SU-DHL-6 (cell line): Measurements from ENCODE around the gene PACS1.

ENCODE experiments used
- H2AFZ ChIP-seq: fragments of 200-600 bp; sonication (generic); 2 replicates; pipeline ENCODE4 v1.6.1; 2014; ENCODE audit warnings: low read depth, mild to moderate bottlenecking, moderate library complexity, mixed read lengths, antibody characterized with exemption, low read length; ENCODE audit not compliant: severe bottlenecking
- H3F3A ChIP-seq: fragments of 200-600 bp; shearing (Covaris generic); 2 replicates; pipeline ENCODE4 v1.6.0; 2016; ENCODE audit warnings: antibody characterized with exemption, mild to moderate bottlenecking; ENCODE audit not compliant: insufficient read depth
- H3K27ac ChIP-seq: fragments of 200-600 bp; sonication (generic); 2 replicates; pipeline ENCODE4 v1.5.1; 2016; ENCODE audit warnings: low read depth, mild to moderate bottlenecking, low read length, moderate library complexity, mixed read lengths
- H3K27me3 ChIP-seq: fragments of 200-600 bp; sonication (generic), shearing (Covaris generic); 2 replicates; pipeline ENCODE4 v1.6.0; 2014; ENCODE audit warnings: mild to moderate bottlenecking, low read length
- H3K36me3 ChIP-seq: fragments of 200-600 bp; sonication (generic); 2 replicates; pipeline ENCODE4 v1.6.1; 2014; ENCODE audit warnings: mild to moderate bottlenecking, low read length, mixed read lengths
- H3K4me2 ChIP-seq: fragments of 300-600, 200-600 bp; shearing (Covaris generic), sonication (generic); 2 replicates; pipeline ENCODE4 v1.6.0; 2014; ENCODE audit warnings: low read length, low read depth, mild to moderate bottlenecking; ENCODE audit not compliant: poor library complexity, severe bottlenecking
- H3K4me3 ChIP-seq: fragments of 200-600 bp; sonication (generic); 2 replicates; pipeline ENCODE4 v1.5.1; 2014; ENCODE audit warnings: antibody characterized with exemption, low read length, mild to moderate bottlenecking, mixed read lengths; ENCODE audit not compliant: insufficient read depth, poor library complexity, severe bottlenecking
- H3K79me2 ChIP-seq: fragments of 200-600 bp; sonication (generic); 2 replicates; pipeline ENCODE4 v1.6.1; 2014; ENCODE audit warnings: mild to moderate bottlenecking, low read length, moderate library complexity; ENCODE audit not compliant: insufficient read depth
- H3K9ac ChIP-seq: fragments of 200-600 bp; sonication (generic); 2 replicates; pipeline ENCODE4 v1.7.0; 2014; ENCODE audit warnings: mild to moderate bottlenecking, low read length
- H3K9me2 ChIP-seq: fragments of 200-600 bp; sonication (generic); replicated peaks from 2 replicates; pipeline ENCODE4 v1.6.1; 2014; ENCODE audit warnings: low read length; ENCODE audit not compliant: insufficient read depth
- H3K9me3 ChIP-seq: fragments of 200-600 bp; sonication (generic); 2 replicates; pipeline ENCODE4 v1.6.1; 2014; ENCODE audit warnings: low read length, mixed read lengths; ENCODE audit not compliant: insufficient read depth
- H4K20me1 ChIP-seq: fragments of 200-600 bp; sonication (generic); 2 replicates; pipeline ENCODE4 v1.6.1; 2014; ENCODE audit warnings: low read depth, mild to moderate bottlenecking, antibody characterized with exemption, low read length, moderate library complexity, mixed read lengths
- EZH2phosphoT487 ChIP-seq: fragments of 200-600 bp; sonication (generic), shearing (Covaris generic); conservative IDR thresholded peaks from 2 replicates; pipeline ENCODE4 v1.6.1; 2018; ENCODE audit warnings: mild to moderate bottlenecking, antibody characterized with exemption, low read length, moderate library complexity, mixed read lengths
- TF ChIP-seq, protein P1 (sequence below): fragments of 200-600 bp; sonication (generic); IDR thresholded peaks from one replicate; pipeline ENCODE4 v1.5.1; 2017; ENCODE audit warnings: antibody characterized with exemption, mild to moderate bottlenecking, low read length, moderate library complexity; ENCODE audit not compliant: insufficient read depth, poor library complexity, severe bottlenecking

The PACS1 gene

GRCh38 chr11:66235141-66235540 lies 165.1 kb downstream of the PACS1 start:
- Histone ChIP-seq H3K9ac (no peak overlapping the region), H3K27me3 (no peaks in the 10 kb centered on the region), H3K36me3 (no peaks in the 10 kb centered on the region), H2AFZ (no peak overlapping the region), H3K9me2 (no peaks in the 10 kb centered on the region), H3K79me2 (no peaks in the 10 kb centered on the region), H4K20me1 (no peaks in the 10 kb centered on the region), H3K4me2 (no peak overlapping the region), H3K9me3 (no peaks in the 10 kb centered on the region), H3F3A (no peaks in the 10 kb centered on the region), H3K27ac (no peak overlapping the region), H3K4me3 (no peak overlapping the region)
- TF ChIP-seq, protein P1, sequence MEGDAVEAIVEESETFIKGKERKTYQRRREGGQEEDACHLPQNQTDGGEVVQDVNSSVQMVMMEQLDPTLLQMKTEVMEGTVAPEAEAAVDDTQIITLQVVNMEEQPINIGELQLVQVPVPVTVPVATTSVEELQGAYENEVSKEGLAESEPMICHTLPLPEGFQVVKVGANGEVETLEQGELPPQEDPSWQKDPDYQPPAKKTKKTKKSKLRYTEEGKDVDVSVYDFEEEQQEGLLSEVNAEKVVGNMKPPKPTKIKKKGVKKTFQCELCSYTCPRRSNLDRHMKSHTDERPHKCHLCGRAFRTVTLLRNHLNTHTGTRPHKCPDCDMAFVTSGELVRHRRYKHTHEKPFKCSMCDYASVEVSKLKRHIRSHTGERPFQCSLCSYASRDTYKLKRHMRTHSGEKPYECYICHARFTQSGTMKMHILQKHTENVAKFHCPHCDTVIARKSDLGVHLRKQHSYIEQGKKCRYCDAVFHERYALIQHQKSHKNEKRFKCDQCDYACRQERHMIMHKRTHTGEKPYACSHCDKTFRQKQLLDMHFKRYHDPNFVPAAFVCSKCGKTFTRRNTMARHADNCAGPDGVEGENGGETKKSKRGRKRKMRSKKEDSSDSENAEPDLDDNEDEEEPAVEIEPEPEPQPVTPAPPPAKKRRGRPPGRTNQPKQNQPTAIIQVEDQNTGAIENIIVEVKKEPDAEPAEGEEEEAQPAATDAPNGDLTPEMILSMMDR: no peak
- no peak for TF ChIP-seq EZH2phosphoT487

DNA sequence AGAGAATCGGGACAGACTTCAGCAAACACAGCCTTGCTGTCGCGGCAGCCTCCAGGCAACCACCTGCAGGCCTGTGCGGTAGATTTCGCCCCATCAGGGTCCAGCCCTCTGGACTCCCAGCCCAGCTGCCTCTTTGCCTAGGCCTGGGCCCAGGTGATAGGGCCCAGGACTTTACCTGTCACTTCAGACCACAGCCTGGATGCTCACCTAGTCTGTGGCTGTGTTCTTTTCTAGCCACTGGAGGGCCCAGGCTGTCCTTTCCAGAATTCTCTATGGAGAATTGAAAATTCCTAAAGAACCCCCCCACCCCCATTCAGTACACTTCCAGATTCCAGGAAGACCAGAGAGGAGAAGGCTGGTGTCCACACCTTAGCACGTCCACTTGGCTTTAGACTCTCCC lies 167.8 kb downstream of the PACS1 start:
- H3K4me3 ChIP-seq: no peak overlapping the region
- no peak overlapping the region for H3K4me2 ChIP-seq
- no peaks in the 10 kb centered on the region for H3K9me2 ChIP-seq
- H3K9ac ChIP-seq: no peak overlapping the region
- no peak overlapping the region for H3K27ac ChIP-seq
- H4K20me1 ChIP-seq: no peaks in the 10 kb centered on the region
- H3K36me3 ChIP-seq: no peaks in the 10 kb centered on the region
- H3K79me2 ChIP-seq: no peaks in the 10 kb centered on the region
- H3K9me3 ChIP-seq: no peaks in the 10 kb centered on the region
- H3F3A ChIP-seq: no peaks in the 10 kb centered on the region
- H2AFZ ChIP-seq: no peak overlapping the region
- TF ChIP-seq, protein P1: no peak
- TF ChIP-seq EZH2phosphoT487: no peak
- no peaks in the 10 kb centered on the region for H3K27me3 ChIP-seq

DNA sequence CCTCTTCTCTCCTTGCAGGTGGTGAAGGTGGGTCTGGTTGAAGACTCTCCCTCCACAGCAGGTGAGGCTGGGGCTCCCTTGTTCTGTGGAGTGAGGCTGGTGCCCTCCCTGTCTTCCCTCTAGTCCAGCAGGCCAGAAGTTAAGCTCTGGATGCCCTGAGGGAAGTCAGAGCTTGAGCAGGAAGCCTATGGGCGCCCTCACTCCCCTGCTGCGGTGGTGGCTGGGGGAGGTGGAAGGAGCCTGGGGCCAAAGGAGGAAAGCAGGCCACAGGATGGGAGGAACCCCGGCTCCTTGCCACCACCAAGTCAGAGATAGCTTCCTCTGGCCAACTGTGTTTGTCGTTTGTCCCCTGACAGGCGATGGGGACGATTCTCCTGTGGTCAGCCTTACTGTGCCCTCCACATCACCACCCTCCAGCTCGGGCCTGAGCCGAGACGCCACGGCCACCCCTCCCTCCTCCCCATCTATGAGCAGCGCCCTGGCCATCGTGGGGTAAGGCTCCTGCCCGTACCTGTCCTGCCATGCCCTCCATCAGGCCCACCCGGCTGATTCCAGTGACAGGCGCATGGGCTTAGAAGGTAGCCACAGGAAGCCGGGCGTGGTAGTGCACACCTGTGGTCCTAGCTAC lies 168.8 kb downstream of the PACS1 start:
- TF ChIP-seq, protein P1: no peak
- TF ChIP-seq EZH2phosphoT487: no peak
- Histone ChIP-seq H3K27me3 (no peaks in the 10 kb centered on the region), H3K4me3 (no peak overlapping the region), H3K9ac (no peak overlapping the region), H3K27ac (no peak overlapping the region), H4K20me1 (no peaks in the 10 kb centered on the region), H3K36me3 (no peaks in the 10 kb centered on the region), H3K4me2 (no peak overlapping the region), H3F3A (no peaks in the 10 kb centered on the region), H3K9me2 (no peaks in the 10 kb centered on the region), H3K9me3 (no peaks in the 10 kb centered on the region), H3K79me2 (no peaks in the 10 kb centered on the region), H2AFZ (no peak overlapping the region)
